K562 (cell line): ENCODE results near the gene TRPC4AP. TPM values are rescaled to one million over a fixed set of nuclear protein-coding genes. Genes with fewer than 3 reads are reported as not detected.

Experiments used
- CBFA2T2 ChIP-seq: fragments of 450-650 bp; conservative IDR thresholded peaks from 2 replicates; pipeline ENCODE4 v1.6.1; 2017; ENCODE audit warnings: mild to moderate bottlenecking
- DDX20 ChIP-seq: fragments of 450-650 bp; IDR thresholded peaks from 2 replicates; pipeline ENCODE4 v1.6.1; 2016; ENCODE audit warnings: missing genetic modification characterization, low read depth, mild to moderate bottlenecking, missing compliant biosample characterization, moderate library complexity
- ERF ChIP-seq: fragments of 450-650 bp; formaldehyde crosslinking; IDR thresholded peaks from 2 replicates; pipeline ENCODE4 v1.4.0; 2020; ENCODE audit warnings: mild to moderate bottlenecking, mixed read lengths
- FOXM1 ChIP-seq, 2 experiments: fragments of 450-650 bp in 1 of 2; sonication (generic) in 1 of 2; formaldehyde crosslinking in 1 of 2; IDR thresholded peaks; 2 replicates each; pipeline versions ENCODE4 v1.6.1 to v1.9.0; 2017 to 2022; ENCODE audit warnings: low read depth in 2 of 2, mild to moderate bottlenecking in 2 of 2, missing genetic modification reagents in 1 of 2, moderate library complexity in 1 of 2
- HDAC2 ChIP-seq: fragments of 450-650 bp; IDR thresholded peaks from 2 replicates; pipeline ENCODE4 v1.6.1; 2016; ENCODE audit warnings: mild to moderate bottlenecking
- JUND ChIP-seq, 2 experiments: IDR thresholded peaks; 2 replicates in 1 of 2; 3 replicates in 1 of 2; pipeline ENCODE4 v1.6.1; 2011; ENCODE audit warnings: borderline replicate concordance in 2 of 2, low read depth in 2 of 2, low read length in 2 of 2, improper control_type of control experiment in 1 of 2, missing biosample characterization in 1 of 2, missing genetic modification characterization in 1 of 2, missing genetic modification reagents in 1 of 2
- NEUROD1 ChIP-seq: fragments of 150-350 bp; IDR thresholded peaks from 2 replicates; pipeline ENCODE4 v1.6.1; 2014; ENCODE audit warnings: borderline replicate concordance, low read length, low read depth; ENCODE audit not compliant: partially characterized antibody
- PHF21A ChIP-seq: fragments of 450-650 bp; IDR thresholded peaks from 2 replicates; pipeline ENCODE4 v1.6.1; 2017; ENCODE audit warnings: low read depth, borderline replicate concordance
- POLR2A ChIP-seq: fragments of 450-650 bp; conservative IDR thresholded peaks from 2 replicates; pipeline ENCODE4 v1.6.1; 2016
- PYGO2 ChIP-seq: fragments of 450-650 bp; IDR thresholded peaks from 2 replicates; pipeline ENCODE4 v1.6.1; 2016; ENCODE audit warnings: mild to moderate bottlenecking, missing genetic modification characterization, moderate library complexity, missing compliant biosample characterization
- SMARCA4 ChIP-seq: fragments of 450-650 bp; IDR thresholded peaks from 2 replicates; pipeline ENCODE4 v1.6.1; 2016
- ZNF57 ChIP-seq: fragments of 450-650 bp; formaldehyde crosslinking; IDR thresholded peaks from 2 replicates; pipeline ENCODE4 v1.4.0; 2020; ENCODE audit warnings: mild to moderate bottlenecking, moderate library complexity
- ZNF695 ChIP-seq: fragments of 450-650 bp; formaldehyde crosslinking; IDR thresholded peaks from 2 replicates; pipeline ENCODE4 v1.4.0; 2020; ENCODE audit warnings: mild to moderate bottlenecking, moderate library complexity
- polyA plus RNA-seq, 8 experiments: library from polyadenylated mRNA; depleted of rRNA in 4 of 8; stranded (reverse) in 5 of 8; unstranded in 3 of 8; fragments of >200 nt; fragmentation: Nextera tagmentation in 2 of 8; fragmentation: Illumina TruSeq in 1 of 8; extraction: Ambion mirVana in 2 of 8; extraction: Trizol in 1 of 8; gene quantifications; 2 replicates each; pipeline versions ENCODE4 v1.2.1 to v1.2.3, GENCODE V29; 2011 to 2014; ENCODE audit warnings: inconsistent platforms in 1 of 8, missing spikeins in 1 of 8
- total RNA-seq, 7 experiments: library from RNA; depleted of rRNA in 6 of 7; stranded (reverse); fragments of >200 nt in 6 of 7; fragmentation: Illumina TruSeq in 2 of 7; extraction: Trizol in 2 of 7; gene quantifications; 2 replicates each; pipeline versions ENCODE4 v1.2.1 to v1.2.3, GENCODE V29; 2011 to 2021; ENCODE audit warnings: low replicate concordance in 1 of 7
- TF ChIP-seq, protein P1 (sequence below), 2 experiments: fragments of 450-650 bp; IDR thresholded peaks; 2 replicates each; pipeline ENCODE4 v1.6.1; 2018; ENCODE audit warnings: mild to moderate bottlenecking in 2 of 2, low read depth in 1 of 2; ENCODE audit not compliant: partially characterized antibody in 2 of 2
- TF ChIP-seq, protein P2 (sequence below): fragments of 450-650 bp; IDR thresholded peaks from 2 replicates; pipeline ENCODE4 v1.6.1; 2016; ENCODE audit warnings: low read depth, mild to moderate bottlenecking, moderate library complexity
- TF ChIP-seq, protein P3 (sequence below): fragments of 450-650 bp; IDR thresholded peaks from 2 replicates; pipeline ENCODE4 v1.6.1; 2017; ENCODE audit warnings: antibody characterized with exemption, mild to moderate bottlenecking
- TF ChIP-seq, protein P4 (sequence below): fragments of 200-800 bp; sonication (Bioruptor generic); IDR thresholded peaks from 2 replicates; pipeline ENCODE4 v1.6.1; 2017; ENCODE audit warnings: missing genetic modification characterization, missing compliant biosample characterization

TRPC4AP gene
- total and polyA plus RNA-seq, 9 of the 15 experiments (the other 6 are each of a cell fraction or from before 2014, with no cell fraction given): 2.3 to 70.3 (median 33.3) TPM

DNA sequence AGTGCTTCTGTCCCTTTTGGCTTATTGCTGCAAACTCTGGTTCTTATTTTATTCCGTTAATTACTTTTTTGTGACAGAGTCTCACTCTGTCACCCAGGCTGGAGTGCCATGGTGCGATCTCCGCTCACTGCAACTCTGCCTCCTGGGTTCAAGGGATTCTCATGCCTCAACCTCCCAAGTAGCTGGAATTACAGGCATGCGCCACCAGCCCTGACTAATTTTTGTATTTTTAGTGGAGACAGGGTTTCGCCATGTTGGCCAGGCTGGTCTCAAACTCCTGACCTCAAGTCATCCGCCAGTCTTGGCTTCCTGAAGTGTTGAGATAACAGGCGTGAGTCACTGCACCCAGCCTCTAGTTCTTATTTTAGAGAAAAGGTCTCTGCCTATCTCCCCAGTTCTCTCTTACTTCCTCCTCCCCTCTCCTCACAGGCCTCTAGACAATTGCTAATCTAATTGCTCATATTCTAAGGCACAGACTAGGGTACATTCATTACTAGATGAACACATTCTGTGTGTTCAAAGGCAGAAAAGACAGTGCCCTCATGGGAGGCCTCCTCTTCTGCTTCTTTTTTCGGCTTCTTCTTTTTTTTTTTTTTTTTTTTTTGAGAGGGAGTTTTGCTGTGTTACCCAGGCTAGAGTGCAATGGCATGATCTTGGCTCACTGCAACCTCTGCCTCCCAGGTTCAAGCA lies 27.6 kb upstream of the TRPC4AP start (continued):
- peak; percentile 97 for TF ChIP-seq JUND (IDR thresholded peaks at IDR 0.05; ENCODE audit: borderline replicate concordance, low read depth, low read length)
- peak; percentile 94; the same call in 2 of the 3 replicates for TF ChIP-seq JUND (tag; IDR thresholded peaks at IDR 0.05; ENCODE audit: borderline replicate concordance, low read depth, low read length)
- TF ChIP-seq HDAC2: no peak; the same call in 1 of the 2 replicates
- TF ChIP-seq, protein P1, sequence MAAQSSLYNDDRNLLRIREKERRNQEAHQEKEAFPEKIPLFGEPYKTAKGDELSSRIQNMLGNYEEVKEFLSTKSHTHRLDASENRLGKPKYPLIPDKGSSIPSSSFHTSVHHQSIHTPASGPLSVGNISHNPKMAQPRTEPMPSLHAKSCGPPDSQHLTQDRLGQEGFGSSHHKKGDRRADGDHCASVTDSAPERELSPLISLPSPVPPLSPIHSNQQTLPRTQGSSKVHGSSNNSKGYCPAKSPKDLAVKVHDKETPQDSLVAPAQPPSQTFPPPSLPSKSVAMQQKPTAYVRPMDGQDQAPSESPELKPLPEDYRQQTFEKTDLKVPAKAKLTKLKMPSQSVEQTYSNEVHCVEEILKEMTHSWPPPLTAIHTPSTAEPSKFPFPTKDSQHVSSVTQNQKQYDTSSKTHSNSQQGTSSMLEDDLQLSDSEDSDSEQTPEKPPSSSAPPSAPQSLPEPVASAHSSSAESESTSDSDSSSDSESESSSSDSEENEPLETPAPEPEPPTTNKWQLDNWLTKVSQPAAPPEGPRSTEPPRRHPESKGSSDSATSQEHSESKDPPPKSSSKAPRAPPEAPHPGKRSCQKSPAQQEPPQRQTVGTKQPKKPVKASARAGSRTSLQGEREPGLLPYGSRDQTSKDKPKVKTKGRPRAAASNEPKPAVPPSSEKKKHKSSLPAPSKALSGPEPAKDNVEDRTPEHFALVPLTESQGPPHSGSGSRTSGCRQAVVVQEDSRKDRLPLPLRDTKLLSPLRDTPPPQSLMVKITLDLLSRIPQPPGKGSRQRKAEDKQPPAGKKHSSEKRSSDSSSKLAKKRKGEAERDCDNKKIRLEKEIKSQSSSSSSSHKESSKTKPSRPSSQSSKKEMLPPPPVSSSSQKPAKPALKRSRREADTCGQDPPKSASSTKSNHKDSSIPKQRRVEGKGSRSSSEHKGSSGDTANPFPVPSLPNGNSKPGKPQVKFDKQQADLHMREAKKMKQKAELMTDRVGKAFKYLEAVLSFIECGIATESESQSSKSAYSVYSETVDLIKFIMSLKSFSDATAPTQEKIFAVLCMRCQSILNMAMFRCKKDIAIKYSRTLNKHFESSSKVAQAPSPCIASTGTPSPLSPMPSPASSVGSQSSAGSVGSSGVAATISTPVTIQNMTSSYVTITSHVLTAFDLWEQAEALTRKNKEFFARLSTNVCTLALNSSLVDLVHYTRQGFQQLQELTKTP (IDR thresholded peaks at IDR 0.05; ENCODE audit: low read depth in 1 of 2, partially characterized antibody in 2 of 2): peak in 1 of 2 experiments; percentile 69
- peak; percentile 99 for TF ChIP-seq SMARCA4
- TF ChIP-seq ZNF695: no peak
- peak; percentile 75; the same call in 1 of the 2 replicates for TF ChIP-seq PHF21A
- TF ChIP-seq ZNF57 (CRISPR knock-in tag): no peak
- peak; percentile 75 for TF ChIP-seq NEUROD1
- TF ChIP-seq PYGO2 (tag): peak; percentile 69
- TF ChIP-seq, protein P2, sequence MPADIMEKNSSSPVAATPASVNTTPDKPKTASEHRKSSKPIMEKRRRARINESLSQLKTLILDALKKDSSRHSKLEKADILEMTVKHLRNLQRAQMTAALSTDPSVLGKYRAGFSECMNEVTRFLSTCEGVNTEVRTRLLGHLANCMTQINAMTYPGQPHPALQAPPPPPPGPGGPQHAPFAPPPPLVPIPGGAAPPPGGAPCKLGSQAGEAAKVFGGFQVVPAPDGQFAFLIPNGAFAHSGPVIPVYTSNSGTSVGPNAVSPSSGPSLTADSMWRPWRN: peak; percentile 53; the same call in 1 of the 2 replicates
- TF ChIP-seq, protein P3, sequence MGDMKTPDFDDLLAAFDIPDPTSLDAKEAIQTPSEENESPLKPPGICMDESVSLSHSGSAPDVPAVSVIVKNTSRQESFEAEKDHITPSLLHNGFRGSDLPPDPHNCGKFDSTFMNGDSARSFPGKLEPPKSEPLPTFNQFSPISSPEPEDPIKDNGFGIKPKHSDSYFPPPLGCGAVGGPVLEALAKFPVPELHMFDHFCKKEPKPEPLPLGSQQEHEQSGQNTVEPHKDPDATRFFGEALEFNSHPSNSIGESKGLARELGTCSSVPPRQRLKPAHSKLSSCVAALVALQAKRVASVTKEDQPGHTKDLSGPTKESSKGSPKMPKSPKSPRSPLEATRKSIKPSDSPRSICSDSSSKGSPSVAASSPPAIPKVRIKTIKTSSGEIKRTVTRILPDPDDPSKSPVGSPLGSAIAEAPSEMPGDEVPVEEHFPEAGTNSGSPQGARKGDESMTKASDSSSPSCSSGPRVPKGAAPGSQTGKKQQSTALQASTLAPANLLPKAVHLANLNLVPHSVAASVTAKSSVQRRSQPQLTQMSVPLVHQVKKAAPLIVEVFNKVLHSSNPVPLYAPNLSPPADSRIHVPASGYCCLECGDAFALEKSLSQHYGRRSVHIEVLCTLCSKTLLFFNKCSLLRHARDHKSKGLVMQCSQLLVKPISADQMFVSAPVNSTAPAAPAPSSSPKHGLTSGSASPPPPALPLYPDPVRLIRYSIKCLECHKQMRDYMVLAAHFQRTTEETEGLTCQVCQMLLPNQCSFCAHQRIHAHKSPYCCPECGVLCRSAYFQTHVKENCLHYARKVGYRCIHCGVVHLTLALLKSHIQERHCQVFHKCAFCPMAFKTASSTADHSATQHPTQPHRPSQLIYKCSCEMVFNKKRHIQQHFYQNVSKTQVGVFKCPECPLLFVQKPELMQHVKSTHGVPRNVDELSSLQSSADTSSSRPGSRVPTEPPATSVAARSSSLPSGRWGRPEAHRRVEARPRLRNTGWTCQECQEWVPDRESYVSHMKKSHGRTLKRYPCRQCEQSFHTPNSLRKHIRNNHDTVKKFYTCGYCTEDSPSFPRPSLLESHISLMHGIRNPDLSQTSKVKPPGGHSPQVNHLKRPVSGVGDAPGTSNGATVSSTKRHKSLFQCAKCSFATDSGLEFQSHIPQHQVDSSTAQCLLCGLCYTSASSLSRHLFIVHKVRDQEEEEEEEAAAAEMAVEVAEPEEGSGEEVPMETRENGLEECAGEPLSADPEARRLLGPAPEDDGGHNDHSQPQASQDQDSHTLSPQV: peak; percentile 97
- TF ChIP-seq CBFA2T2: peak; percentile 87
- TF ChIP-seq FOXM1 (IDR thresholded peaks at IDR 0.05; ENCODE audit: low read depth): peak; percentile 63
- TF ChIP-seq FOXM1 (CRISPR knock-in tag; IDR thresholded peaks at IDR 0.05; ENCODE audit: low read depth): no peak
- no peak for TF ChIP-seq ERF
- peak; percentile 51 for TF ChIP-seq POLR2A
- peak; percentile 77 for TF ChIP-seq DDX20
- TF ChIP-seq, protein P4, sequence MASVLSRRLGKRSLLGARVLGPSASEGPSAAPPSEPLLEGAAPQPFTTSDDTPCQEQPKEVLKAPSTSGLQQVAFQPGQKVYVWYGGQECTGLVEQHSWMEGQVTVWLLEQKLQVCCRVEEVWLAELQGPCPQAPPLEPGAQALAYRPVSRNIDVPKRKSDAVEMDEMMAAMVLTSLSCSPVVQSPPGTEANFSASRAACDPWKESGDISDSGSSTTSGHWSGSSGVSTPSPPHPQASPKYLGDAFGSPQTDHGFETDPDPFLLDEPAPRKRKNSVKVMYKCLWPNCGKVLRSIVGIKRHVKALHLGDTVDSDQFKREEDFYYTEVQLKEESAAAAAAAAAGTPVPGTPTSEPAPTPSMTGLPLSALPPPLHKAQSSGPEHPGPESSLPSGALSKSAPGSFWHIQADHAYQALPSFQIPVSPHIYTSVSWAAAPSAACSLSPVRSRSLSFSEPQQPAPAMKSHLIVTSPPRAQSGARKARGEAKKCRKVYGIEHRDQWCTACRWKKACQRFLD: peak; percentile 85; the same call in 1 of the 2 replicates
